Measurements from ENCODE around the gene WDR45B.

Gene WDR45B

GRCh38 chr17:82648165-82648668 is at the start of gene WDR45B:
Gene WDR45B (minus strand): TSS chr17:82648444. CDS start chr17:82648340, 104 bp downstream.
- peak within 1 kb of the TSS; percentile 96 for H3K27ac ChIP-seq
- DNase-seq (ENCODE audit: low read depth, low spot score), result peak; percentile 91

- H3K27ac ChIP-seq, result no peak overlapping the region
- DNase-seq (ENCODE audit: low read depth, low spot score), result no peak
Observed at GRCh38 chr17:82697808-82698064, 49.5 kb upstream of the WDR45B start.

DNA sequence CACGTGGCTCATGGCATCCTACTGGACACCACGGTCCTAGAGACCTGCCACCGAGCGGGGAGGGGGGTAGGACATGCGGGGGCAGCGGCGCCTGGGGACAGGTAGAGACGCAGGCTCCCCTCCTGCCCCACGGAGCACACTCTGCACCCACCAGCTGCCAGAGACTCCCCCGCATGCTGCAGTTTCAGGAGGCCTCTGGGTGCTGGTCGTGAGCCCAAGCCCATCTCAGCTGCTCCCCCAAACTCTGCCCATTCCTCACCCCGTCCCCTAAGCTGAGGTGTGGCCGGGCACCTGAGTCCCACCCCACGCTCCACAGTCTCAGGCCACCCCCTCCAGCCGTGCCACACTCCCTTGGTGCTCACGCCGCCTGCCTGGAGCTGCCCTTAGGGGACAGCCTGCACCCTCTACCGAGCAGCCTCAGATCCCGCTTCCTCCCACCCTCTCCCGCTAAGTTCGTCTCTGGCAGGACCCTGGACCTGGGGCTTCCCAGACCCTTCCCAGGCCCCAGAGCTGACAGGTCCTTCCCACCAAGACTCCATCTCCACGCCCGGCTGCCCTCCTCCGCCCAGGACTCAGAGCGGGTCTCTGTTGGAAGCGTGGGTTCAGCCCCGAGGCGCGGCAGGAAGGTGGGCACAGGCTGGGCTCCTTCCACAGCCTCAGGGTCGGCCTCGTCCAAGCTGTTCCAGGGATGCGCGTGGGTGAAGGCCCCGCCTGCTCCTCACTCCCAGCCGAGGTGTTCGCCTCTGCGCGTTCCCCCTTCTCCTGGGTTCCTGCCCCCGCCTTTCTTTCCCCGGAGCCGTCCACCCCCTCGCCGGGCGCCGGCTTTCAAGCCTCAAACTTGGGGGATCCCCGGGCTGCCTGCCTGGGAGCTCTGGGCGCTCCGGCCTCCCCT is 48.9 kb upstream of the WDR45B start:
- DNase-seq (ENCODE audit: low read depth, low spot score), result no peak
- H3K27ac ChIP-seq, result no peak overlapping the region

DNA sequence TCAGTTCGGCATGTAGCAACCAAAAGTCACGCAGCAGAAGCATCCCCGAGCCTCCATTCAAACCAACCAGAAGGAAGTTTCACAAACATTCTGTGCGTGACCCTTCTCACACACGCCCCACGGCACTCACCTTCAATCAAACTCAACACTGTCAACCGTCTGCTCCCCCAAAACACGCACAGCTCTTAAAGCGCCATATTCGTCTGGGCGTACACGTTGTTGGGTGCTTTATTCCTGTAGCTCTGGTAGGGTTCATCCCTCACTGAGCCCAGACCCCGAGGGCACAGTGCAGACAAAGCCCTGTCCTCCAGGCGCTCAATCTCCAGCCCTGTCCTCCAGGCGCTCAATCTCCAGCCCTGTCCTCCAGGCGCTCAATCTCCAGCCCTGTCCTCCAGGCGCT is 48.0 kb upstream of the WDR45B start:
- no peak overlapping the region for H3K27ac ChIP-seq
- DNase-seq (ENCODE audit: low read depth, low spot score), result no peak

DNA sequence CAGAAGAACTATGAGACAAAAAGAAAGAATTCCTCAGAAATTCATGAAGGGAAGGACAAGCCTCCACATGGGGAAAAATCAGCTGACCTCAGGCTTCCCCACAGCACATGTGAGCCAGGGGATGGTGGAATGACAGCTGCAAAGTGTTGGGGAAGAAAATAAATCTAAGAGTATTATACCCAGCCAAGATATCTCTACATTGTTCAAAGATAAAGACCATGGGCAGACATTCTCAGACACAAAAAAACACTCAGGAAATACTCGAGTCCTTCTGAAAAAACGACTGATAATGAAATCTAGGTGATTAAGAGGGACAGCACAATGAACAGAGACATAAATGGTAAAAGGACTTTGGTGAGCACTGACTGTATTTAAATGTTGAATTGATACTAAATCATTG is 46.4 kb upstream of the WDR45B start:
- DNase-seq (ENCODE audit: low read depth, low spot score), result no peak
- no peak overlapping the region for H3K27ac ChIP-seq

- H3K27ac ChIP-seq, result no peak overlapping the region
- no peak for DNase-seq (ENCODE audit: low read depth, low spot score)
Observed at GRCh38 chr17:82693168-82693867, 45.1 kb upstream of the WDR45B start.

DNA sequence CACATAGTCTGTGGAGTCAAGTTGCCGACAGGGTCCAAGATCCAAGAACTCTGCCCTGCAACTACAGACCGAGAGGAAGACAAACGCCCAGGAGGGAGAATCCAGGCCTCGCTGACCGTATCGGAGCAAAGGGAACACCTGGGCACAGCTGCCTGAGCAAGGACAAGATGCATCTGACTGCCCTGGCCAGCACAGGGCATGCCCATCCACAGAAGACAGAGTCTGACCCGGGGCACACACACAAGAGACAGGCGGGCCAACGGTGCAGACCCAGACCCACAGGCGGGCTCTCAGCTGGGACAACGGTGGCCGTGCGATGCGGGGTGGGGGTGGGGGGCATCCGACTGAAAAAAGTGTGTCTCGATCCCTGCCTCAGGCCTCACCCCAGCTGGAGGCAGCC is 44.0 kb upstream of the WDR45B start:
- DNase-seq (ENCODE audit: low read depth, low spot score), result no peak
- no peak overlapping the region for H3K27ac ChIP-seq

GRCh38 chr17:82691714-82692113 is 43.5 kb upstream of the WDR45B start:
- no peak overlapping the region for H3K27ac ChIP-seq
- DNase-seq (ENCODE audit: low read depth, low spot score), result no peak

DNA sequence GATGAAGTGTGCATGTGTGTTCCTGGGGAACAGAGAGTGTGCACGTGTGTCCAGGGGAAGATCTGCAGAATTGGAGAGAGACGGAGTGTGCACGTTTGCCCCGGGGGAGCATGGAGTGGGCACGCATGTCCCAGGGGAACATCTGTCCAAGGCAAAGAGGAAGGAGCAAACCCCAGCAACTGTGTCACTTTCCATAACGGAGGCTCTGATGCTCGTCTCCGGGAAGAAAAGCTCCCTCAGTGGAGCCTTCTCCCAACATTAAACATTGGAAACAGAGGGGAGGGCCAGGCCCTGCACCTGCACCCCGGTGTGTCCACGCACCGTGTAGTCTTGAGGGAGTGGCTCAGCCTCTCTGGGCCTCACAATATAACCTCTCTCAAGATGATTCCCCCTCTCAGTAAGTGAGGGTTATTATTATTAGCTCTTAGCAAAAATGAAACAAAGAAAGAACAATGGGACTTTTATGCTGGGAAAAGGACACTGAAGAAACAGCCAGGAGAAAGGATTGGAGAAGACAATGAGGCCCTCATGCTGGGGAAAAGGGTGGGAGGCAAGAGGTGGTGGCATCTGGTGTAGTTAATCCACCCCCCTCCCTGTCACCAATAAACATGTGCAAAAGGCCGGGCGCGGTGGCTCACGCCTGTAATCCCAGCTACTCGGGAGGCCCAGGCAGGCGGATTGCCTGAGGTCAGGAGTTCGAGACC is 42.7 kb upstream of the WDR45B start:
- H3K27ac ChIP-seq, result no peak overlapping the region
- DNase-seq (ENCODE audit: low read depth, low spot score), result no peak

GRCh38 chr17:82689077-82689476 is 40.8 kb upstream of the WDR45B start:
- H3K27ac ChIP-seq, result no peak overlapping the region
- DNase-seq (ENCODE audit: low read depth, low spot score), result no peak

DNA sequence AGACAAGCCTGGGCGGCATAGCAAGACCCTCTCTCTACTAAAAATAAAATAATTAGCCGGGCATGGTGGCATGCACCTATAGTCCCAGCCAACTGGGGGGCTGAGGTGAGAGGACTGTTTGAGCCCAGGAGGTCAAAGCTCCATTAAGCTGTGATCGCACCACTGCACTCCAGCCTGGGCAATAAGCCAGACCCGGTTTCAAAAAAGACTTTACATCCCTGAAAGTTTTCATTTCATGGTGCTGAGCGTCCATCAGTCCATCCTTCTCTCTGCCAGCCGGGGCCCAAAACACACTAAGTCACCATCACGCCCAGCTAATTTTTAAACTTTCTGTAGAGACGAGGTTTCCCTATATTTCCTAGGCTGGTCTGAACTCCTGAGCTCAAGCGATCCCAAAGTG is 39.6 kb upstream of the WDR45B start:
- no peak for DNase-seq (ENCODE audit: low read depth, low spot score)
- H3K27ac ChIP-seq, result peak overlapping the region; percentile 17

- H3K27ac ChIP-seq, result peak overlapping the region; percentile 17
- DNase-seq (ENCODE audit: low read depth, low spot score), result peak; percentile 79
Observed at GRCh38 chr17:82687375-82687861, 39.2 kb upstream of the WDR45B start.

- peak overlapping the region; percentile 17 for H3K27ac ChIP-seq
- no peak for DNase-seq (ENCODE audit: low read depth, low spot score)
Observed at GRCh38 chr17:82686366-82687324, 38.4 kb upstream of the WDR45B start.

GRCh38 chr17:82685291-82685690 is 37.0 kb upstream of the WDR45B start:
- DNase-seq (ENCODE audit: low read depth, low spot score), result no peak
- no peak overlapping the region for H3K27ac ChIP-seq

- peak; percentile 78 for DNase-seq (ENCODE audit: low read depth, low spot score)
- peak overlapping the region; percentile 3 for H3K27ac ChIP-seq
Observed at GRCh38 chr17:82684228-82684841, 36.1 kb upstream of the WDR45B start.

DNA sequence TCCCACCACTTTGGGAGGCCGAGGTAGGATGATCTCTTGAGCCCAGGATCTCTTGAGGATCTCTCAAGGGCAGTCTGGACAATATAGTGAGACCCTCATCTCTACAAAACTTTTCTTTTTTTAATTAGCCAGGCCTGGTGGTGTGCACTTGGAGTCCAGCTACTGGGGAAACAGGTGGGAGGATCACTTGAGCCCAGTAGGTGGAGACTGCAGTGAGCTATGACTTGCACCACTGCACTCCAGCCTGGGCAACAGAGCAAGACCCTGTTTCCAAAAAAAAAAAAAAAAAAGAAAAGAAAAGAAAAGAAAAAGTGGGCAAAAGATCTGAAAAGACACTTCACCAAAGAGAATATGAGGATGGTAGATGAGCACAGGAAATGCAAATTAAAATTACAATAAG is 35.3 kb upstream of the WDR45B start:
- DNase-seq (ENCODE audit: low read depth, low spot score), result no peak
- H3K27ac ChIP-seq, result peak overlapping the region; percentile 3

GRCh38 chr17:82681547-82681946 is 33.3 kb upstream of the WDR45B start:
- no peak overlapping the region for H3K27ac ChIP-seq
- DNase-seq (ENCODE audit: low read depth, low spot score), result no peak

DNA sequence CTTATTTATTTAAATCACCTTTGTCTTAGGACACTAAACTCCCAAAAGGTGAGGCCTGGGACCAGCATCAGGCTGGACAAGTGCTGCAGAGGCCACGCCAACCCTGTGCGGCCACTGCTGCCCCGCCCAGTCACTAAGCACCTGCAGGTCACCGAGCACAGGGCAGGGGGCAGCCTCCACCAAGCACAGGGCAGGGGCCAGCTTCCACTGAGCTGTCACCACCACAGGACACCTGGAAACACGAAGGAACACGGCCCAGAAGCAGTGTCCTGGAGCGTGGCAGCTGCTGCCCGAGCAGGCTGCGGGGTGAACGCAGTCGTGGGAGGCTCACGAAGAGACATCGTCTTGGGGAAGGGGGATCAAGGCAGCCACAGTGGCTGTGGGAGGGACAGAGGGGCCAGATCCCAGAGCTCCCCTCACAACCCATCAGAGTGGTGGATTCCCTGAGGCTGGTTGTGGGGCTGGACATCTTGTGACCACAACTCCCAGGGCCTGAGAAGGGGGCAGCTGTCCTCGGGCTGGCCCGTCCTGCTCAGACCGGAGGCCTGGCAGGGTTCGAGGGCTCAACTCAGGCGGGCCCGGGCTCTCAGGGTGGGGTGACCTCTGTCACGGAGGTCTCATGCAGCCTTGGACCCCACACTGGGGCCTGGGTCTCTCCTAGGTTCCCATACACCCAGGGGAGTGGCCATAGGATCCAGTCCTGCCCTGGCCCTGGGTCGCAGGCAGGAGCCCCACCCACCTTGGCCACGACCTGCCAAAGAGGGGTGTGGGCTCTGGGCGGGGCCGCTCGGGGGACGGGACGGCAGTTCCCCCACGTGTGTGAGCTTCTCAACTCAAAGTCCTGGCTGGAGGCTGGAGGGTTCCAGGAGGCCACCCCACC is 31.6 kb upstream of the WDR45B start:
- DNase-seq (ENCODE audit: low read depth, low spot score), result no peak
- no peak overlapping the region for H3K27ac ChIP-seq
